Mesenchymal stem cell (in vitro differentiated cells and primary cell): ENCODE data around the gene GNAO1.
"Not testable (repeated sequence)": the region's sequence is repeated elsewhere in the genome, so short reads cannot be mapped to it uniquely, and the experiment has no call there.

Experiments used
- DNase-seq: peaks from one replicate; pipeline ENCODE4 v3.0.0-alpha.2; 2013
- H2AFZ ChIP-seq: one replicate; pipeline ENCODE4 v1.6.1; 2013; ENCODE audit warnings: low read depth, mild to moderate bottlenecking, control low read depth, inconsistent platforms, low read length, moderate library complexity
- H2AK5ac ChIP-seq: 2 replicates; pipeline ENCODE4 v1.6.1; 2013; ENCODE audit warnings: low read length, moderate library complexity, mild to moderate bottlenecking, inconsistent platforms; ENCODE audit not compliant: severe bottlenecking
- H2BK120ac ChIP-seq: one replicate; pipeline ENCODE4 v1.6.1; 2013; ENCODE audit warnings: low read depth, mild to moderate bottlenecking, inconsistent platforms, low read length, moderate library complexity
- H2BK12ac ChIP-seq, 2 experiments: one replicate each; pipeline ENCODE4 v1.6.1; 2013; ENCODE audit warnings: inconsistent platforms in 2 of 2, low read length in 2 of 2, mild to moderate bottlenecking in 2 of 2, moderate library complexity in 2 of 2, control low read depth in 1 of 2
- H2BK15ac ChIP-seq: one replicate; pipeline ENCODE4 v1.6.1; 2013; ENCODE audit warnings: mild to moderate bottlenecking, low read depth, inconsistent platforms; ENCODE audit not compliant: poor library complexity, severe bottlenecking
- H2BK5ac ChIP-seq: 2 replicates; pipeline ENCODE4 v1.6.1; 2013; ENCODE audit warnings: low read depth, mild to moderate bottlenecking, low read length, control low read depth, inconsistent platforms; ENCODE audit not compliant: poor library complexity, severe bottlenecking
- H3K14ac ChIP-seq, 2 experiments: one replicate each; pipeline ENCODE4 v1.6.1; 2013; ENCODE audit warnings: inconsistent platforms in 2 of 2, low read length in 2 of 2, control low read depth in 1 of 2, mild to moderate bottlenecking in 1 of 2, moderate library complexity in 1 of 2
- H3K18ac ChIP-seq, 2 experiments: one replicate each; pipeline ENCODE4 v1.6.1; 2013; ENCODE audit warnings: inconsistent platforms in 2 of 2, low read length in 2 of 2, control low read depth in 1 of 2, low read depth in 1 of 2, mild to moderate bottlenecking in 1 of 2
- H3K23ac ChIP-seq, 2 experiments: one replicate each; pipeline ENCODE4 v1.6.1; 2013; ENCODE audit warnings: inconsistent platforms in 2 of 2, low read length in 2 of 2, mild to moderate bottlenecking in 2 of 2, moderate library complexity in 2 of 2, control low read depth in 1 of 2
- H3K27ac ChIP-seq: 2 replicates; pipeline ENCODE4 v1.5.1; 2013; ENCODE audit warnings: mild to moderate bottlenecking, moderate library complexity, low read length, control low read depth, inconsistent platforms; ENCODE audit not compliant: poor library complexity, severe bottlenecking
- H3K27me3 ChIP-seq, 2 experiments: 2 replicates each; pipeline versions ENCODE4 v1.6.1 to v1.7.0; 2013; ENCODE audit warnings: low read length in 2 of 2, mild to moderate bottlenecking in 2 of 2, moderate library complexity in 2 of 2, control low read depth in 1 of 2, inconsistent platforms in 1 of 2; ENCODE audit not compliant: control insufficient read depth in 1 of 2, insufficient read depth in 1 of 2
- H3K36me3 ChIP-seq, 2 experiments: 2 replicates each; pipeline versions ENCODE4 v1.6.1 to v1.7.0; 2013; ENCODE audit warnings: low read length in 2 of 2, control low read depth in 1 of 2, inconsistent platforms in 1 of 2, low read depth in 1 of 2, mild to moderate bottlenecking in 1 of 2; ENCODE audit not compliant: insufficient read depth in 2 of 2, control insufficient read depth in 1 of 2
- H3K4ac ChIP-seq, 2 experiments: one replicate each; pipeline ENCODE4 v1.6.1; 2013; ENCODE audit warnings: inconsistent platforms in 2 of 2, low read length in 2 of 2, mild to moderate bottlenecking in 2 of 2, moderate library complexity in 2 of 2, control low read depth in 1 of 2, low read depth in 1 of 2
- H3K4me1 ChIP-seq: 2 replicates; pipeline ENCODE4 v1.6.1; 2013; ENCODE audit warnings: low read depth, low read length, control low read depth; ENCODE audit not compliant: control insufficient read depth, insufficient read depth
- H3K4me2 ChIP-seq: 2 replicates; pipeline ENCODE4 v1.6.1; 2013; ENCODE audit warnings: low read length, mild to moderate bottlenecking, inconsistent platforms; ENCODE audit not compliant: poor library complexity, severe bottlenecking
- H3K4me3 ChIP-seq, 2 experiments: 2 replicates each; pipeline versions ENCODE4 v1.5.1 to v1.7.0; 2013; ENCODE audit warnings: low read length in 2 of 2, mild to moderate bottlenecking in 2 of 2, control low read depth in 1 of 2, low read depth in 1 of 2; ENCODE audit not compliant: insufficient read depth in 1 of 2
- H3K79me1 ChIP-seq: replicated peaks from 2 replicates; pipeline ENCODE4 v1.6.1; 2013; ENCODE audit warnings: mild to moderate bottlenecking, control low read depth, low read length, inconsistent platforms; ENCODE audit not compliant: poor library complexity, severe bottlenecking
- H3K9ac ChIP-seq: 2 replicates; pipeline ENCODE4 v1.7.0; 2013; ENCODE audit warnings: mild to moderate bottlenecking, low read length, moderate library complexity
- H3K9me3 ChIP-seq: 2 replicates; pipeline ENCODE4 v1.7.0; 2013; ENCODE audit warnings: mild to moderate bottlenecking, low read length; ENCODE audit not compliant: control insufficient read depth
- H4K8ac ChIP-seq: one replicate; pipeline ENCODE4 v1.6.1; 2013; ENCODE audit warnings: inconsistent platforms, mild to moderate bottlenecking, low read length, moderate library complexity
- H4K91ac ChIP-seq: one replicate; pipeline ENCODE4 v1.6.1; 2013; ENCODE audit warnings: mild to moderate bottlenecking, low read length, inconsistent platforms
- WGBS: methylation state at CpG from one replicate; pipeline ENCODE4 v1.1.7; 2013; ENCODE audit warnings: mixed read lengths; 5-methylcytosine and 5-hydroxymethylcytosine counted together

Gene GNAO1

DNA sequence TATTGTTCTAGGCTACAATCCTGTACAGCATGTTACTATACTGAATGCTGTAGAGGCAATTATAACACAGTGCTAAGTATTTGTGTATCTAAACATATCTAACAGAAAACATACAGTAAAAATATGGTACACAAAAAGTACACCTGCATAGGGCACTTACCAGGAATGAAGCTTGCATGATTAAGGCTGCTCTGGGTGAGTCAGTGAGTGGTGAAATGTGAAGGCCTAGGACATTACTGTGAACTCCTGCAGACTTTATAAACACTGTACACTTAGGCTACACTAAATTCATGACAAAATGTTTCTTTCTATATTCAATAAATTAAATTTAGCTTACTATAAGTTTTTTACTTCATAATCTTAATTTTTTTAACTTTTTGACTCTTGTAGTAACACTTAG is 196.9 kb downstream of the GNAO1 start:
- Histone ChIP-seq H2BK5ac (no peak overlapping the region), H2BK12ac (no peak overlapping the region), H4K91ac (no peak overlapping the region), H2BK15ac (no peak overlapping the region), H3K36me3 (peaks cover 24 to 70% of the 10 kb centered on the region in 2 experiments), H3K27ac (no peak overlapping the region), H2BK120ac (no peak overlapping the region), H3K79me1 (peaks cover 10% of the 10 kb centered on the region), H3K14ac (no peak overlapping the region), H3K4me1 (peaks cover 7% of the 10 kb centered on the region), H3K9me3 (no peaks in the 10 kb centered on the region), H3K27me3 (no peaks in the 10 kb centered on the region), H3K4me2 (no peak overlapping the region), H3K4me3 (no peak overlapping the region), H2AFZ (no peak overlapping the region), H3K23ac (no peak overlapping the region), H3K4ac (no peak overlapping the region), H3K9ac (no peak overlapping the region), H3K18ac (no peak overlapping the region), H4K8ac (no peak overlapping the region), H2AK5ac (no peak overlapping the region)
- DNase-seq: peak; percentile 40

DNA sequence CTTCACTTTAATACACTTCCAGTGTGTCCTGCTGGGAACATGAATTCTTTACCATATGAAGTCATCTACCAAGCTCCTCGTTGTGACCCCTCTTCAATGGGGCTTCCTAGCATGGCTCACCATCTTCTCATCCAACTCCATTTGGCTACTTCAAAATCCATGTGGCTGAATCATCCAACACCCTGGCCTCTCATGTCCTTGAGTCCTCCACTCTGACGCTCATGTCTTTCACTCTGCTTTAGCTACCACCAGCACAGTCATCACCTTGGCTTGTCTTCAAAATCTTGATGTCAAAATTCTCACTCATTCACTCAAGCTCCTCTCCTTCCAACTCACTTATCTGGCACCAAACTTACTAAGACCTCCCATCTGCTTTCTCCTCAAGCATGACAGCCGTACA is 198.3 kb downstream of the GNAO1 start:
- H3K27ac ChIP-seq: peak overlapping the region; percentile 15
- DNase-seq: peak; percentile 83
- H3K23ac ChIP-seq: no peak overlapping the region
- no peak overlapping the region for H3K4ac ChIP-seq
- H4K91ac ChIP-seq: peak overlapping the region; percentile 18
- no peak overlapping the region for H2BK12ac ChIP-seq
- H3K18ac ChIP-seq: no peak overlapping the region
- peaks cover 4% of the 10 kb centered on the region for H3K4me1 ChIP-seq
- H3K14ac ChIP-seq: no peak overlapping the region
- no peak overlapping the region for H3K4me2 ChIP-seq
- H3K9me3 ChIP-seq: no peaks in the 10 kb centered on the region
- H3K4me3 ChIP-seq: no peak overlapping the region
- H3K27me3 ChIP-seq: no peaks in the 10 kb centered on the region
- no peak overlapping the region for H2AK5ac ChIP-seq
- peaks cover 22 to 57% of the 10 kb centered on the region in 2 experiments for H3K36me3 ChIP-seq
- 26% methylated on average over 3 of the region's 3 CpGs for WGBS
- no peak overlapping the region for H2BK15ac ChIP-seq
- H2BK5ac ChIP-seq: no peak overlapping the region
- no peak overlapping the region for H2AFZ ChIP-seq
- H4K8ac ChIP-seq: no peak overlapping the region
- no peak overlapping the region for H2BK120ac ChIP-seq
- peak overlapping the region; percentile 13 for H3K9ac ChIP-seq
- H3K79me1 ChIP-seq: peaks cover 7% of the 10 kb centered on the region

DNA sequence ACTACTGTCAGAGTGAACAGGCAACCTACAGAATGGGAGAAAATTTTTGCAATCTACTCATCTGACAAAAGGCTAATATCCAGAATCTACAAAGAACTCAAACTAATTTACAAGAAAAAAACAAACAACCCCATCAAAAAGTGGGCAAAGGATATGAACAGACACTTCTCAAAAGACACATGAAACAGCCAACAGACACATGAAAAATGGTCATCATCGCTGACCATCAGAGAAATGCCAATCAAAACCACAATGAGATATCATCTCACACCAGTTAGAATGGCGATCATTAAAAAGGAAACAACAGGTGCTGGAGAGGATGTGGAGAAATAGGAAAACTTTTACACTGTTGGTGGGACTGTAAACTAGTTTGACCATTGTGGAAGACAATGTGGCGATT is 205.4 kb downstream of the GNAO1 start:
- not testable (repeated sequence) for H2AK5ac ChIP-seq, H2BK5ac ChIP-seq, H3K18ac ChIP-seq, H2BK15ac ChIP-seq, H3K9ac ChIP-seq, H3K23ac ChIP-seq, H2AFZ ChIP-seq, H3K27me3 ChIP-seq, H2BK12ac ChIP-seq, H3K9me3 ChIP-seq, H2BK120ac ChIP-seq, H3K14ac ChIP-seq, H4K91ac ChIP-seq, DNase-seq, H3K4me1 ChIP-seq, H3K79me1 ChIP-seq, H3K4me2 ChIP-seq, H4K8ac ChIP-seq, H3K27ac ChIP-seq, H3K4ac ChIP-seq, H3K4me3 ChIP-seq
- WGBS: 0% methylated on average over 1 of the region's 3 CpGs
- H3K36me3 ChIP-seq: peaks cover 6 to 36% of the 10 kb centered on the region in 2 experiments

DNA sequence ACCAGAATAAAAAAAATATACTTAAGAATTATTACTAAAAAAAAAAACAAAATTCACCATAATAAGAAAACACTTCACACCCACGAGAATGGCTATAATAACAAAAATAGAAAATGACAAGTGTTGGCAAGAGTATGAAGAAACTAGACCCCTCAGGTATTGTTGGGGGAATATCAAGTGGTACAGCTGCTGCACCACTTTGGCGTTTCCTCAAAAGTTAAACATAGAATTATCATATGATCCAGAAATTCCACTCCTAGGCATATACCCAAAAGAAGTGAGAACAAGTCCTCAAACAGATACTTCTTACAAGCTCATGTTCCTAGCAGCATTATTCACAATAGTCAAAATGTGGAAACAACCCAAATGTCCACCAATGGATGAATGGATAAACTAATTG is 207.8 kb downstream of the GNAO1 start:
- Histone ChIP-seq H3K79me1 (peaks cover 10% of the 10 kb centered on the region), H2AK5ac (no peak overlapping the region), H3K4me3 (no peak overlapping the region), H3K23ac (no peak overlapping the region), H3K14ac (no peak overlapping the region), H2BK15ac (no peak overlapping the region), H4K91ac (no peak overlapping the region), H3K27ac (no peak overlapping the region), H3K9ac (no peak overlapping the region), H3K27me3 (no peaks in the 10 kb centered on the region), H2BK5ac (no peak overlapping the region), H3K4me2 (no peak overlapping the region), H2AFZ (no peak overlapping the region), H3K36me3 (peaks cover 17 to 59% of the 10 kb centered on the region in 2 experiments), H2BK12ac (no peak overlapping the region), H3K9me3 (no peaks in the 10 kb centered on the region), H4K8ac (no peak overlapping the region), H3K18ac (no peak overlapping the region), H3K4ac (no peak overlapping the region), H3K4me1 (no peaks in the 10 kb centered on the region), H2BK120ac (no peak overlapping the region)
- 100% methylated on average over 1 of the region's 2 CpGs for WGBS
- no peak for DNase-seq
